Iris pigment epithelial cell (primary cell): Measurements from ENCODE around the gene KRTDAP.

Source experiments
- DNase-seq: peaks from one replicate; pipeline ENCODE4 v3.0.0-alpha.2; 2011; ENCODE audit warnings: low read depth

KRTDAP gene

DNA sequence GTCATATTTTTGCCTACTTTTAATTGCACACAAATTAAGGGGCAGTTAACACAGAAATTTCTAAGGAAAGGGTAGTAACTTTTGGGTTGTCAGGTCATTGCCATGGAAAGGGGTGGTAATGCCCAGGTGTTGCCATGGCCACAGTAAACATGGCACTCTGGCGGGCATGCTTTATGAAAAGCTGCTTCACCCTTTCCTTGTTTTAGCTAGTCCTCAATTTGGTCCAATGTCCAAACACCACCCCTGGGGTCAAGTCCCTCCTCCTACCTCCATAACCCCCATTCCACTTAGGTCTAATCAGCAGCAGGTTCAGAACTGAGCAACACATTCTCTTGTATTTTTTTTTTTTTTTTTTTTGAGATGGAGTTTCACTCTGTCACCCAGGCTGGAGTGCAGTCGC is 35.6 kb downstream of the KRTDAP start:
- no peak for DNase-seq

- no peak for DNase-seq
Observed at GRCh38 chr19:35451338-35452096, 38.7 kb downstream of the KRTDAP start.

DNA sequence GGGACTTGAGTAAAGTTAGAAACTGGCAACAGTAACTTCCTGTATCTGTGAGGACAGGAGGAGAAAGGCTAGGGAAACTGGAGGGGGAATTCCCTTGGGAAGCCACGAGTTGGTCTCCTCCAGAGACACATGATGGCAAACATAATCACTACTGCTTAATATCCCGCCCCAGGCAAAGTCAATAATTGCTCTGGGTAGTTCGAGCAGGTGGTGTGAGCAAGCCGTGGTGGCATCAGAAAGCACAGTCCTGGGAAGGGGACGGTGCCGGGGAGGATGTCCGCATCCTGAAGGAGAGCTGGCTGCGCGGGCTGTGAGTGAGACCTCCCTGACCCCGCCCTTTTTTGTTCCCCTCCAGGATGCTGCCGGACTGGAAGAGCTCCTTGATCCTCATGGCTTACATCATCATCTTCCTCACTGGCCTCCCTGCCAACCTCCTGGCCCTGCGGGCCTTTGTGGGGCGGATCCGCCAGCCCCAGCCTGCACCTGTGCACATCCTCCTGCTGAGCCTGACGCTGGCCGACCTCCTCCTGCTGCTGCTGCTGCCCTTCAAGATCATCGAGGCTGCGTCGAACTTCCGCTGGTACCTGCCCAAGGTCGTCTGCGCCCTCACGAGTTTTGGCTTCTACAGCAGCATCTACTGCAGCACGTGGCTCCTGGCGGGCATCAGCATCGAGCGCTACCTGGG is 40.8 kb downstream of the KRTDAP start:
- no peak for DNase-seq

GRCh38 chr19:35447606-35448469 is 42.4 kb downstream of the KRTDAP start, which contains the start of gene FFAR2:
TSS of gene FFAR2 (plus strand) at chr19:35448257. CDS start at chr19:35449715, 1,458 bp downstream.
- no peak for DNase-seq

DNA sequence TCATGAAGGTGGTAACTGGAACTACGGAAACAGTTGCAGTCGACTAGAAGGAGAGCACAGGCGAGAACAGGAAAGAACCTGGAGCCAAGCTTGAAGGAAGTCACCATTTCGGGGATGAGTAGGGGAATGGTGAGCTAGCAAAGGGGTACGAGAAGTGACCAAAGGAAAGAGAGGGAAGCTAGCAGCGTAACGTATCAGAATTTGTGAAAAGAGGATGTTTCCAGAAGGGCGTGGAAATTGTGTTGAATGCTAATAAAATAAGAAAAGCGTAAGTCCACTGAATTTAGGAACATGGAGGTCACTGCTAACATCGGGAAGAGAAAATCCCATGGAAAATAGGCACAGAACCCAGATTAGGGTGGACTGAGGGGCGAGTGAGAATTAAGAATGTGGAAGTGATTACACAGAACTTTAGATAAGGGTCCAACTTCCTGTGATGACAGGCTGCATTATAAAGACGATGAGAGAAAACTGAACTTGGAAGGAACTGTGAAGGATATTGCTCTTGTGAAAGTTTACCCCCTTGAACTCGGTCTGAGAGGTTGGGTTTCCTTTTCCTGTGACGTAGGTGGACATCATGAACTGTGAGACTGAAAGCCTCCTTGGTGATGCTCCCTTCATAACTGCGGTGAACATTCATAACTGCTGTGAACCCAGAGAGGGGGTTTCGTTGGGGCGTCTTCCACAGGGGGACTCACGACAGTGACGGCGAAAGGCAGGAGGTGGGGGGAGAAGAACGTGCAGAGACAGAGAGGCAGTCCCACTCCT is 44.3 kb downstream of the KRTDAP start:
- no peak for DNase-seq

DNA sequence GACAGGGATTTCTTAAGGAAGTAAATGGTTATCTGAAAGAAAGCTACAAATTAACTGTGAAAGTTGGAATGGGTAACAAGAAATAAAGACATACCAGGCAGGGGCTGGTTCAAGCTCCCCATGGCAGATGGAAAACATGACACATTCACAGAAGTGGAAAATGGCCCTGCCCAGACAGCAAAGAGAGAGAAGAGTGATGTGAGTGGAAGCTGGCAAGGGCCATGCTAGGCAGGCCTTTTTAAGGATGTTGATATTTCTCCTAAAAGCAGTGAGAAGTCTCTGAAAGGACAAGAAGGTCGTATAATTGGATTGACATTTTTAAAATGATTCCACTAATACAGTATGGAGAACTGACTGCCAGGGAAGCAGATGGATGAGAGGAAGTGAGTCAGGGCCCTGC is 45.5 kb downstream of the KRTDAP start:
- no peak for DNase-seq

DNA sequence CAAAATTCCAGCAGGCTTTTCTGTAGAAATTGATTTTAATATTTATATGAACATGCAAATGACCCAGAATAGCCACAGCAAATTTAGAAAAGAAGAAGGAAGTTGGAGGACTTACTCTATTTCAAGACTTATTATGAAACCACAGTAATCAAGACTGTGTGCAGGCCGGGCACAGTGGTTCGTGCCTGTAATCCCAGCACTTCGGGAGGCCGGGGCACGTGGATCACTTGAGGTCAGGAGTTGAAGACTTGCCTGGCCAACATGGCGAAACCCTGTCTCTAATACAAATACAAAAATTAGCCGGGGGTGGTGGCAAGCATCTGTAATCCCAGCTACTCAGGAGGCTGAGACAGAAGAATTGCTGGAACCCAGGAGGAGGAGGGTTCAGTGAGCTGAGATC is 48.2 kb downstream of the KRTDAP start:
- no peak for DNase-seq

DNA sequence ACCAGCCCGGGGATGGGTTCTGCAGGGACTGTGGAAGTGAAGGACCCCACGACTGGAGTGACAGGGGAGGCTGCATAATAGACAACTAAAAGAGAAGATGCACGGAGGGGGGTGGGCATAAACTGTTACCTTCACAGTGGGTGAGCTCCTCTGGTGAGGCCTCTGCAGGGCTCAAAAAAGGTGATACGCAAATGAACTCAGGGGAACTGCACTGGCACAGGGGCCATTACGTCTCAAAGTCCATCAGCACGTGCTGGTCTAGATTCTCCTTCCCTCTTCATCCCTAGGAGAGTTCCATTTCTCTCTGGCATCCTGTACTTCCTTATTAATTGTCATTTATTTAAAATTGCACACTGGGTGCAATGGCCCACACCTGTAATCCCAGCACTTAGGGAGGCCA is 50.3 kb downstream of the KRTDAP start:
- DNase-seq, result no peak

GRCh38 chr19:35438527-35438926 is 51.7 kb downstream of the KRTDAP start:
- no peak for DNase-seq

DNA sequence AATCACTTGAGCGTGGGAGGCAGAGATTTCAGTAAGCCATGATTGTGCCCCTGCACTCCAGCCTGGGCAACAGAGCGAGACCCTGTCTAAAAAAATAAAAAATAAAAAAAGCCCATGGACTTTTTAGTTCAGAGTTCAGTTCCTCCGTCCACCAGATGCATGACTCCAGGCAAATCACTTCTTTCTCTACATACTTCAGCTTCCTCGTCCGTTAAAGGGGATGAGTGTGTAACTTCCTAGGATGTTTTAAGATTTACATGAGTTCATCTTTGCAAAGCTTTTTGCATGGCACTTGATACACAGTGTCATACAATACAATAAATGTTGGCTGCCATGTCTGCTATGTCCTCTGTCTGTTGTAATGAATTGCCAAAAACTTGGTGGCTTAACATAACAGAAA is 52.2 kb downstream of the KRTDAP start:
- DNase-seq, result no peak

DNA sequence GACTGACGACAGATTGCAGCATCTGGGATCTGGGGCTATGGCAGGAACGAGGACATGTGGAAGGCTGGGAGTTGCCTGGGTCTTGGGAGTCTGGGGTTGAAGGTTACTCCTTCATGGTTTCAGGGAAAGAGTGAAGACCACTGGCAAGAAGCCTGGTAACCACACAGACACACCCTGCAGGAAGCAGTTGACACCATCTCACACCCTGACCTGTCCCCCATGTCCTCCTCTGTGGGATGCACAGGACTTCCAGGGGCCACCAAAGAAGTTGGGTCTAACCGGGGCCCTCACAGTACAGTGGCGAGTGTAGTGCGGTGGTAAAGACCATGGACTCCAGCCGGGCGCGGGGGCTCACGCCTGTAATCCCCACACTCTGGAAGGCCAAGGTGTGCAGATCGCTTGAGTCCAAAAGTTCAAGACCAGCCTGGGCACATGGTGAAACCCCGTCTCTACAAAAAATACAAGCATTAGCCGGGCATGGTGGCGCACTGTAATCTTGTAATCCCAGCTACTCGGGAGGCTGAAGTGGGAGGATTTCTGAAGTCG is 52.8 kb downstream of the KRTDAP start:
- DNase-seq, result no peak
